WTC11 (cell line): ENCODE measurements around the gene SUV39H2. TPM values are rescaled to one million over a fixed set of nuclear protein-coding genes. Genes with fewer than 3 reads are reported as not detected.

ENCODE experiments used
- ATAC-seq: fragments of 200-7000 bp; cut with Tn5 transposase; 2 replicates; pipeline ENCODE4 v1.10.0; 2021; ENCODE audit warnings: mild to moderate bottlenecking, moderate library complexity
- CTCF ChIA-PET: fragments of 300-600 bp; sonication (Branson Sonifier 250); formaldehyde crosslinking; loops from one replicate; lab custom pipeline; 2021; ENCODE audit warnings: antibody characterized with exemption; lab: Charles Lee
- POLR2A ChIA-PET: fragments of 350-600 bp; sonication (Branson Sonifier 250); formaldehyde crosslinking; loops from one replicate; lab custom pipeline; 2021; ENCODE audit warnings: antibody characterized with exemption; lab: Charles Lee
- DNase-seq: peaks from one replicate; pipeline ENCODE4 v3.0.0; 2021; ENCODE audit warnings: low spot score
- H3K27ac Mint-ChIP-seq: 2 replicates; pipeline ENCODE4 v1.8.0; 2021; ENCODE audit warnings: mixed read lengths
- H3K27me3 Mint-ChIP-seq: 2 replicates; pipeline ENCODE4 v1.8.0; 2021; ENCODE audit warnings: low read depth, mild to moderate bottlenecking, moderate library complexity, mixed read lengths
- H3K36me3 Mint-ChIP-seq: 2 replicates; pipeline ENCODE4 v1.8.0; 2021; ENCODE audit warnings: mixed read lengths
- H3K4me1 Mint-ChIP-seq: 2 replicates; pipeline ENCODE4 v1.8.0; 2022; ENCODE audit warnings: mixed read lengths
- H3K4me3 Mint-ChIP-seq: 2 replicates; pipeline ENCODE4 v1.8.0; 2021; ENCODE audit warnings: mild to moderate bottlenecking, moderate library complexity, mixed read lengths
- H3K9me3 Mint-ChIP-seq: 2 replicates; pipeline ENCODE4 v1.8.0; 2021; ENCODE audit warnings: mixed read lengths
- ATF1 ChIP-seq: sonication (generic); formaldehyde crosslinking; IDR thresholded peaks from 2 replicates; pipeline ENCODE4 v1.8.1; 2023; ENCODE audit warnings: mild to moderate bottlenecking, moderate library complexity, missing genetic modification reagents
- CBFB ChIP-seq: sonication (generic); formaldehyde crosslinking; IDR thresholded peaks from 2 replicates; pipeline ENCODE4 v1.8.1; 2022; ENCODE audit warnings: mild to moderate bottlenecking, low read depth, missing genetic modification reagents
- CREM ChIP-seq: sonication (generic); formaldehyde crosslinking; IDR thresholded peaks from 2 replicates; pipeline ENCODE4 v1.8.1; 2022; ENCODE audit warnings: mild to moderate bottlenecking, missing genetic modification reagents, moderate library complexity
- IRF2 ChIP-seq: sonication (generic); formaldehyde crosslinking; IDR thresholded peaks from 2 replicates; pipeline ENCODE4 v1.8.0; 2022; ENCODE audit warnings: low read depth, missing genetic modification reagents, borderline replicate concordance
- MYBL2 ChIP-seq: sonication (generic); formaldehyde crosslinking; IDR thresholded peaks from 2 replicates; pipeline ENCODE4 v1.8.1; 2023; ENCODE audit warnings: mild to moderate bottlenecking, moderate library complexity, missing genetic modification reagents
- NFE2L1 ChIP-seq: sonication (generic); formaldehyde crosslinking; IDR thresholded peaks from 2 replicates; pipeline ENCODE4 v1.8.1; 2023; ENCODE audit warnings: missing genetic modification reagents
- PRRX2 ChIP-seq: fragments of 250-450 bp; sonication (Bioruptor Pico); IDR thresholded peaks from 2 replicates; pipeline ENCODE4 v1.8.0; 2021; ENCODE audit warnings: mild to moderate bottlenecking
- RELA ChIP-seq: sonication (generic); formaldehyde crosslinking; IDR thresholded peaks from 2 replicates; pipeline ENCODE4 v1.8.1; 2022; ENCODE audit warnings: missing genetic modification reagents, mild to moderate bottlenecking, borderline replicate concordance
- SMAD4 ChIP-seq: sonication (generic); formaldehyde crosslinking; IDR thresholded peaks from 2 replicates; pipeline ENCODE4 v1.8.0; 2022; ENCODE audit warnings: mild to moderate bottlenecking, missing genetic modification reagents
- ZBTB21 ChIP-seq: sonication (generic); formaldehyde crosslinking; IDR thresholded peaks from 2 replicates; pipeline ENCODE4 v1.8.1; 2023; ENCODE audit warnings: mild to moderate bottlenecking, missing genetic modification reagents, borderline replicate concordance
- ZNF121 ChIP-seq: sonication (generic); formaldehyde crosslinking; IDR thresholded peaks from 2 replicates; pipeline ENCODE4 v1.8.0; 2023; ENCODE audit warnings: missing genetic modification reagents
- ZNF263 ChIP-seq: sonication (generic); formaldehyde crosslinking; IDR thresholded peaks from 2 replicates; pipeline ENCODE4 v1.8.1; 2022; ENCODE audit warnings: low read depth, mild to moderate bottlenecking, moderate library complexity, missing genetic modification reagents
- ZNF396 ChIP-seq: fragments of 250-450 bp; sonication (Bioruptor Pico); IDR thresholded peaks from 2 replicates; pipeline ENCODE4 v1.8.0; 2021; ENCODE audit warnings: mild to moderate bottlenecking, moderate library complexity, borderline replicate concordance
- total RNA-seq: library from RNA; stranded (reverse); gene quantifications from 3 replicates; pipeline ENCODE4 v1.2.3, GENCODE V29; 2021
- TF ChIP-seq, protein P1 (sequence below): sonication (generic); formaldehyde crosslinking; IDR thresholded peaks from 2 replicates; pipeline ENCODE4 v1.8.1; 2023; ENCODE audit warnings: mild to moderate bottlenecking, missing genetic modification reagents, borderline replicate concordance
- TF ChIP-seq, protein P2 (sequence below): sonication (generic); formaldehyde crosslinking; IDR thresholded peaks from 2 replicates; pipeline ENCODE4 v1.8.1; 2023; ENCODE audit warnings: mild to moderate bottlenecking, missing genetic modification reagents
- TF ChIP-seq, protein P3 (sequence below): sonication (generic); formaldehyde crosslinking; IDR thresholded peaks from 2 replicates; pipeline ENCODE4 v1.8.1; 2022; ENCODE audit warnings: low read depth, mild to moderate bottlenecking, moderate library complexity, missing genetic modification reagents, borderline replicate concordance
- TF ChIP-seq, protein P4 (sequence below): fragments of 250-450 bp; sonication (Bioruptor Pico); IDR thresholded peaks from 2 replicates; pipeline ENCODE4 v1.9.0; 2021; ENCODE audit warnings: moderate library complexity, mild to moderate bottlenecking, inconsistent platforms, borderline replicate concordance
- TF ChIP-seq, protein P5 (sequence below): sonication (generic); formaldehyde crosslinking; IDR thresholded peaks from 2 replicates; pipeline ENCODE4 v1.8.1; 2023; ENCODE audit warnings: mild to moderate bottlenecking, missing genetic modification reagents
- TF ChIP-seq, protein P6 (sequence below): fragments of 250-450 bp; sonication (Bioruptor Pico); IDR thresholded peaks from 2 replicates; pipeline ENCODE4 v1.9.0; 2021; ENCODE audit warnings: mild to moderate bottlenecking
- TF ChIP-seq, protein P7 (sequence below): sonication (generic); formaldehyde crosslinking; IDR thresholded peaks from 2 replicates; pipeline ENCODE4 v1.8.0; 2022; ENCODE audit warnings: missing genetic modification reagents

Gene SUV39H2
- total RNA-seq, 1 experiment from 2014 or later: 41.4 TPM

DNA sequence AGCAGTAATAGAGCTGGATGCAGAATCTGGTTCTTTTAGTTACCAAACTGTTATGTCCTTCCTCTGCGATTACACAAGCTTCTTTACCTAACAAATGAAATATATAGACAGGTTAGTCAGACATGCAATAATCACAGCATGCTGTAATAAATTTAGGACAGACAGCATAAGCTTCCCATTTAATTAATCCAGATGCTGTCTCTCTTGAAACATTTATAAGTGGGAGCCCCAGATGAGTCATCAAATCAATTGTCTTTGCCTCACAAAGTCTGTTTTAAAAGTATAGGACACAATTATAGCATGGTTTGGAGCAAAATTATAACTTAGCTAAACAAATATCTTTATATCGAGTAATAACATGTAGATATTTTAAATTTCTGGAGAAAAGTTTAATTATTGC, 42.5 kb upstream of the SUV39H2 start:
- no peak overlapping the region for H3K4me3 Mint-ChIP-seq
- ATAC-seq: no peak
- no peak for TF ChIP-seq IRF2 (CRISPR knock-in tag)
- no peak for TF ChIP-seq ZNF121 (CRISPR knock-in tag)
- TF ChIP-seq MYBL2: no peak
- no peak for TF ChIP-seq ZBTB21 (CRISPR knock-in tag)
- no peak for TF ChIP-seq ZNF396
- TF ChIP-seq, protein P1, sequence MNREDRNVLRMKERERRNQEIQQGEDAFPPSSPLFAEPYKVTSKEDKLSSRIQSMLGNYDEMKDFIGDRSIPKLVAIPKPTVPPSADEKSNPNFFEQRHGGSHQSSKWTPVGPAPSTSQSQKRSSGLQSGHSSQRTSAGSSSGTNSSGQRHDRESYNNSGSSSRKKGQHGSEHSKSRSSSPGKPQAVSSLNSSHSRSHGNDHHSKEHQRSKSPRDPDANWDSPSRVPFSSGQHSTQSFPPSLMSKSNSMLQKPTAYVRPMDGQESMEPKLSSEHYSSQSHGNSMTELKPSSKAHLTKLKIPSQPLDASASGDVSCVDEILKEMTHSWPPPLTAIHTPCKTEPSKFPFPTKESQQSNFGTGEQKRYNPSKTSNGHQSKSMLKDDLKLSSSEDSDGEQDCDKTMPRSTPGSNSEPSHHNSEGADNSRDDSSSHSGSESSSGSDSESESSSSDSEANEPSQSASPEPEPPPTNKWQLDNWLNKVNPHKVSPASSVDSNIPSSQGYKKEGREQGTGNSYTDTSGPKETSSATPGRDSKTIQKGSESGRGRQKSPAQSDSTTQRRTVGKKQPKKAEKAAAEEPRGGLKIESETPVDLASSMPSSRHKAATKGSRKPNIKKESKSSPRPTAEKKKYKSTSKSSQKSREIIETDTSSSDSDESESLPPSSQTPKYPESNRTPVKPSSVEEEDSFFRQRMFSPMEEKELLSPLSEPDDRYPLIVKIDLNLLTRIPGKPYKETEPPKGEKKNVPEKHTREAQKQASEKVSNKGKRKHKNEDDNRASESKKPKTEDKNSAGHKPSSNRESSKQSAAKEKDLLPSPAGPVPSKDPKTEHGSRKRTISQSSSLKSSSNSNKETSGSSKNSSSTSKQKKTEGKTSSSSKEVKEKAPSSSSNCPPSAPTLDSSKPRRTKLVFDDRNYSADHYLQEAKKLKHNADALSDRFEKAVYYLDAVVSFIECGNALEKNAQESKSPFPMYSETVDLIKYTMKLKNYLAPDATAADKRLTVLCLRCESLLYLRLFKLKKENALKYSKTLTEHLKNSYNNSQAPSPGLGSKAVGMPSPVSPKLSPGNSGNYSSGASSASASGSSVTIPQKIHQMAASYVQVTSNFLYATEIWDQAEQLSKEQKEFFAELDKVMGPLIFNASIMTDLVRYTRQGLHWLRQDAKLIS (CRISPR knock-in tag): no peak
- TF ChIP-seq, protein P2, sequence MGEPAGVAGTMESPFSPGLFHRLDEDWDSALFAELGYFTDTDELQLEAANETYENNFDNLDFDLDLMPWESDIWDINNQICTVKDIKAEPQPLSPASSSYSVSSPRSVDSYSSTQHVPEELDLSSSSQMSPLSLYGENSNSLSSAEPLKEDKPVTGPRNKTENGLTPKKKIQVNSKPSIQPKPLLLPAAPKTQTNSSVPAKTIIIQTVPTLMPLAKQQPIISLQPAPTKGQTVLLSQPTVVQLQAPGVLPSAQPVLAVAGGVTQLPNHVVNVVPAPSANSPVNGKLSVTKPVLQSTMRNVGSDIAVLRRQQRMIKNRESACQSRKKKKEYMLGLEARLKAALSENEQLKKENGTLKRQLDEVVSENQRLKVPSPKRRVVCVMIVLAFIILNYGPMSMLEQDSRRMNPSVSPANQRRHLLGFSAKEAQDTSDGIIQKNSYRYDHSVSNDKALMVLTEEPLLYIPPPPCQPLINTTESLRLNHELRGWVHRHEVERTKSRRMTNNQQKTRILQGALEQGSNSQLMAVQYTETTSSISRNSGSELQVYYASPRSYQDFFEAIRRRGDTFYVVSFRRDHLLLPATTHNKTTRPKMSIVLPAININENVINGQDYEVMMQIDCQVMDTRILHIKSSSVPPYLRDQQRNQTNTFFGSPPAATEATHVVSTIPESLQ (CRISPR knock-in tag): no peak
- TF ChIP-seq SMAD4 (CRISPR knock-in tag): no peak
- TF ChIP-seq, protein P3, sequence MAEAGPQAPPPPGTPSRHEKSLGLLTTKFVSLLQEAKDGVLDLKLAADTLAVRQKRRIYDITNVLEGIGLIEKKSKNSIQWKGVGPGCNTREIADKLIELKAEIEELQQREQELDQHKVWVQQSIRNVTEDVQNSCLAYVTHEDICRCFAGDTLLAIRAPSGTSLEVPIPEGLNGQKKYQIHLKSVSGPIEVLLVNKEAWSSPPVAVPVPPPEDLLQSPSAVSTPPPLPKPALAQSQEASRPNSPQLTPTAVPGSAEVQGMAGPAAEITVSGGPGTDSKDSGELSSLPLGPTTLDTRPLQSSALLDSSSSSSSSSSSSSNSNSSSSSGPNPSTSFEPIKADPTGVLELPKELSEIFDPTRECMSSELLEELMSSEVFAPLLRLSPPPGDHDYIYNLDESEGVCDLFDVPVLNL: no peak
- TF ChIP-seq ZNF263 (CRISPR knock-in tag): no peak
- no peak for TF ChIP-seq NFE2L1 (CRISPR knock-in tag)
- TF ChIP-seq, protein P4, sequence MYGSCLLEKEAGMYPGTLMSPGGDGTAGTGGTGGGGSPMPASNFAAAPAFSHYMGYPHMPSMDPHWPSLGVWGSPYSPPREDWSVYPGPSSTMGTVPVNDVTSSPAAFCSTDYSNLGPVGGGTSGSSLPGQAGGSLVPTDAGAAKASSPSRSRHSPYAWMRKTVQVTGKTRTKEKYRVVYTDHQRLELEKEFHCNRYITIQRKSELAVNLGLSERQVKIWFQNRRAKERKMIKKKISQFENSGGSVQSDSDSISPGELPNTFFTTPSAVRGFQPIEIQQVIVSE (CRISPR knock-in tag): no peak
- TF ChIP-seq ATF1: no peak
- no peak for TF ChIP-seq RELA (CRISPR knock-in tag)
- TF ChIP-seq CREM (CRISPR knock-in tag): no peak
- TF ChIP-seq, protein P5, sequence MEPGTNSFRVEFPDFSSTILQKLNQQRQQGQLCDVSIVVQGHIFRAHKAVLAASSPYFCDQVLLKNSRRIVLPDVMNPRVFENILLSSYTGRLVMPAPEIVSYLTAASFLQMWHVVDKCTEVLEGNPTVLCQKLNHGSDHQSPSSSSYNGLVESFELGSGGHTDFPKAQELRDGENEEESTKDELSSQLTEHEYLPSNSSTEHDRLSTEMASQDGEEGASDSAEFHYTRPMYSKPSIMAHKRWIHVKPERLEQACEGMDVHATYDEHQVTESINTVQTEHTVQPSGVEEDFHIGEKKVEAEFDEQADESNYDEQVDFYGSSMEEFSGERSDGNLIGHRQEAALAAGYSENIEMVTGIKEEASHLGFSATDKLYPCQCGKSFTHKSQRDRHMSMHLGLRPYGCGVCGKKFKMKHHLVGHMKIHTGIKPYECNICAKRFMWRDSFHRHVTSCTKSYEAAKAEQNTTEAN (CRISPR knock-in tag): no peak
- no peak for TF ChIP-seq CBFB (CRISPR knock-in tag)
- no peak for TF ChIP-seq PRRX2
- TF ChIP-seq, protein P6, sequence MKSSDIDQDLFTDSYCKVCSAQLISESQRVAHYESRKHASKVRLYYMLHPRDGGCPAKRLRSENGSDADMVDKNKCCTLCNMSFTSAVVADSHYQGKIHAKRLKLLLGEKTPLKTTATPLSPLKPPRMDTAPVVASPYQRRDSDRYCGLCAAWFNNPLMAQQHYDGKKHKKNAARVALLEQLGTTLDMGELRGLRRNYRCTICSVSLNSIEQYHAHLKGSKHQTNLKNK (CRISPR knock-in tag): no peak
- TF ChIP-seq, protein P7, sequence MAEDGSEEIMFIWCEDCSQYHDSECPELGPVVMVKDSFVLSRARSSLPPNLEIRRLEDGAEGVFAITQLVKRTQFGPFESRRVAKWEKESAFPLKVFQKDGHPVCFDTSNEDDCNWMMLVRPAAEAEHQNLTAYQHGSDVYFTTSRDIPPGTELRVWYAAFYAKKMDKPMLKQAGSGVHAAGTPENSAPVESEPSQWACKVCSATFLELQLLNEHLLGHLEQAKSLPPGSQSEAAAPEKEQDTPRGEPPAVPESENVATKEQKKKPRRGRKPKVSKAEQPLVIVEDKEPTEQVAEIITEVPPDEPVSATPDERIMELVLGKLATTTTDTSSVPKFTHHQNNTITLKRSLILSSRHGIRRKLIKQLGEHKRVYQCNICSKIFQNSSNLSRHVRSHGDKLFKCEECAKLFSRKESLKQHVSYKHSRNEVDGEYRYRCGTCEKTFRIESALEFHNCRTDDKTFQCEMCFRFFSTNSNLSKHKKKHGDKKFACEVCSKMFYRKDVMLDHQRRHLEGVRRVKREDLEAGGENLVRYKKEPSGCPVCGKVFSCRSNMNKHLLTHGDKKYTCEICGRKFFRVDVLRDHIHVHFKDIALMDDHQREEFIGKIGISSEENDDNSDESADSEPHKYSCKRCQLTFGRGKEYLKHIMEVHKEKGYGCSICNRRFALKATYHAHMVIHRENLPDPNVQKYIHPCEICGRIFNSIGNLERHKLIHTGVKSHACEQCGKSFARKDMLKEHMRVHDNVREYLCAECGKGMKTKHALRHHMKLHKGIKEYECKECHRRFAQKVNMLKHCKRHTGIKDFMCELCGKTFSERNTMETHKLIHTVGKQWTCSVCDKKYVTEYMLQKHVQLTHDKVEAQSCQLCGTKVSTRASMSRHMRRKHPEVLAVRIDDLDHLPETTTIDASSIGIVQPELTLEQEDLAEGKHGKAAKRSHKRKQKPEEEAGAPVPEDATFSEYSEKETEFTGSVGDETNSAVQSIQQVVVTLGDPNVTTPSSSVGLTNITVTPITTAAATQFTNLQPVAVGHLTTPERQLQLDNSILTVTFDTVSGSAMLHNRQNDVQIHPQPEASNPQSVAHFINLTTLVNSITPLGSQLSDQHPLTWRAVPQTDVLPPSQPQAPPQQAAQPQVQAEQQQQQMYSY (CRISPR knock-in tag): no peak

More for the DNA sequence above, 42.5 kb upstream of the SUV39H2 start:
- Mint-ChIP-seq H3K4me1 (peaks cover 24% of the 10 kb centered on the region), H3K9me3 (no peaks in the 10 kb centered on the region), H3K36me3 (peaks cover 14% of the 10 kb centered on the region), H3K27ac (no peak overlapping the region), H3K27me3 (no peaks in the 10 kb centered on the region)
- ChIA-PET CTCF (interaction anchor here (1.4 kb wide), 1 partner anchor 13 kb away, joined by 4 read pairs; no protein-coding TSS in a partner anchor), POLR2A (no interaction called here)
- DNase-seq: no peak
